NCI-H1417 (cell line): ENCODE data around the gene MOCS1.
A peak's percentile ranks its signal among the peaks of the same experiment; 100 is the strongest.

Experiments
- DNase-seq, 3 experiments: peaks; one replicate each; lab custom pipeline; 2025; lab: John Stamatoyannopoulos, UW

Gene MOCS1

DNA sequence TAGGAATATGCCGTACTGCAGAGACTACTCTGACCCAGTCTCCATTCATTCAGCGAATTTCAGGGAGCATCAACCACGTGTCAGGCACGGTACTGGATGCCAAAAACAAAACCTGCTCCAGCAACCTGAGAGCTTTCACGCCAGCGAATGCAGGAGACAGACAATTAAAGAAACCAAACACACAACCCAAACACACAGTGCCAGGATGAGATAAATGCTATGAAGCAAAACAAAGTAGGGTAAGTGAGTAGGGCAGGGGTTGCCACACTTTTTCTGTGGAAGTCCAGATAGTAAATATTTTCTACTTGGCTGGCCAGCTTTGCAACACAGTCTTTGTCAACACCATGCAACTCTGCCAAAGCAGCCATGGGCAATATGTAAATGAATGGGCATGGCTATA is 10.0 kb downstream of the MOCS1 start:
- DNase-seq, result no peak

DNA sequence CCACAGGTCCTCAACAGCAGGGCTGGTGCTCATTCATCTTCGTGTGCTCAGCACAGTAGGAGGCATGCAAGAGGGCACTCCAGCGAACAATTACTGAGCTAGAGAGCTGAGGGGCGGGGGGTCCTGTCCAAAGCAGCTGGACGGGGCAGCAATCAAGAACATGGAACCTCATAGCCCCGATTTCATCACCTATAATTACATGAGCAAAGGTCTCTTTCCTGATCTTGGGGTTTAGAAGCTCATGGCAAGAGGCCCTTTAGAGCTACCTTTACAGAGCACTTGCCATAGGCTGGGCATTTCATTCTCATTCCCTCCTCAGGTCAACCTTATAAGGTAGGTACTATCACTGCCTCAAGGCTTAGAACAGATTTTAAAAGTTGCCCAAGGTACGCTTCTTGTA is 10.4 kb downstream of the MOCS1 start:
- peak; percentile 19 to 66 (median 43) for DNase-seq

DNA sequence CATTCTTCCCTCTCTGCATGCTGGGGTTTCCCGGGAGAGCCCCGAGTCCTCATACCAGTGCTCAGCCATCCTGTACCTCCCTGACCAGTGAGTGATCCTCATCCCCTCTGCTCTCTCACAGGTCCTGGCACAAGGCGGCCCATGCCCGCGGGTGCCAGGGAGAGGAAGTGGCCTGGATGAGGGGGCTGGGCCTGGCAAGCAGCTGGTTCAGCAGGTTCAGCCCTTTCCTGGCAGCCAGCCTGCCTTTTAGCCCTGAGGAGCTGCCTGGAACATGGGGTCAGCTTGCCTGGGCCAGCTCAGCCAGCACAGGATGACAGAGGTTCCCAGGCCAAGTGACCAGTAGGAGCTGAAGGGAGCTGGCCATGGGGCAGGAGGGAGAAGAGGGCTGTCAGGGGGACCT is 10.9 kb downstream of the MOCS1 start:
- peak in 2 of 3 experiments; percentile 37 to 58 for DNase-seq

DNA sequence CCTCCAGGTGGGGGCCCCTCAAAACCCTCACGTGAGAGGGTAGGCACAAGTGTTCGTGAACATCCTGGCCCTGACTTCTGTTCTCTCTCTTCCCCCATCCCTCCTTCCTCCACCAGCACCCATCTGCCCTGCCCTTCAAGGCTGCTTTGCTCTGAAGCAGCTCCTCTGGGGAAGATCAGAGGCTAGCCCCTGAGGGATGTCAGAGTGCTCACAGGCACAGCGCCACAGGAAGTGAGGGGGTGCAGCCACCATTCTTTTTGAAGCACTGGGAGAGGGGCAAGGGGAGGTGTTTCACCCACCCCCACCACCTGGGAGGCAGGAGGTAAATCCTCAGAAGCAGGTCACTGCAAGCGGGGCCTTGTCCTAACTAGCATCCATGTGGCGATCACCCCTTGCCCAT is 11.4 kb downstream of the MOCS1 start:
- no peak for DNase-seq

DNA sequence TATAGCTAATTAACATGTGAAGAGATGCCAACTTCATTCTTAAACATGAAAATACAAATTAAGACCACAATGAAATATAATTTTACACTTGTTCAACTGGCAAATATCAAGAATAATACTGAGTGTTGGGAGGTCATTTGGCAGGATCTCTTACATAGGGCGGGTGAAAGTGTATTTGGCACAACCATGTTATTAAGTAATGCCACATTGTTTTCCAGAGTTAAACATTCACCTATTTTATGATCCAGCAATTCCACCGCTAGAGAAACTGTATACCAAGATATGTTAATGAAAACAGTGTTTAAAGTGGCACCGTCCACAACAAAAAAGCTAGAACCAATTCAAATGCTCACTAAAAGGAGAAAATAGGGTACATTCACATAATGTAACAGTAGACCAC is 14.1 kb downstream of the MOCS1 start:
- DNase-seq, result no peak

DNA sequence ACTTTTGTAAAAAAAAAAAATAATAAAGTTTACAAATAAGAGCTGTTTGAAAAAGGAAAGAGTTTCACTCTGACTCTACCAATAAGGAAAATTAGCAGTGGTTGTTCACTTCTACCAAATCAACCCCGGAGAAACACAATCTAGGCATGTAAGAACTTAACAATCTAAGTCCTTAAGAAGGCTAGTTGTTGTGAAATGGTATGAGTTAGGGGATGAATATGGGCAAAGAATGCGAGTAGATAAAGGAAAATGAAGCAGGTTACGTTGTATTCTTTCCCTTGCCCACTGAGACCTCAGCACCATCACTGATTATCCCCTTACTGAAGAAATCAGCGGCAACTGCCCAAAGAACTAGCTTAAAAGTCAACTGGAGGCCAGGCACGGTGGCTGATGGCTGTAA is 15.4 kb downstream of the MOCS1 start:
- DNase-seq, result no peak

DNA sequence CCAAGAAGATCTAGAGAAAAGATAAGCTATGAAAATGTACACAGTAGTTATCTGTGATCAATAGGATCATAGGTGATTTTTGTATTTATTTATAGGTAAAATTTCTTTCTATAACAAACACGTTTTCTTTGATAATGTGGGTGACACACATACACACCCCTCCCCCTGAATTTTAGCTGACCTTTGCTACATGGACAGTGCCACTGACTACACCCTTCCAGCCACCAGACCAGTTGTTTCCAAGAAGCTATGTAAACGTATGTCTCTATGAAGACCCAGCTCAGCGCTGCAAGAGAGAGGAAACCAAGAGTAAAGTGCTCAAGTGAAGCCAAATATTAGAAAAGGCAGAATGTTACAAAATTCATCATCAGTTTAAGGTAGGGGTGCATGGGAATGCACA is 16.3 kb downstream of the MOCS1 start:
- DNase-seq, result no peak

DNA sequence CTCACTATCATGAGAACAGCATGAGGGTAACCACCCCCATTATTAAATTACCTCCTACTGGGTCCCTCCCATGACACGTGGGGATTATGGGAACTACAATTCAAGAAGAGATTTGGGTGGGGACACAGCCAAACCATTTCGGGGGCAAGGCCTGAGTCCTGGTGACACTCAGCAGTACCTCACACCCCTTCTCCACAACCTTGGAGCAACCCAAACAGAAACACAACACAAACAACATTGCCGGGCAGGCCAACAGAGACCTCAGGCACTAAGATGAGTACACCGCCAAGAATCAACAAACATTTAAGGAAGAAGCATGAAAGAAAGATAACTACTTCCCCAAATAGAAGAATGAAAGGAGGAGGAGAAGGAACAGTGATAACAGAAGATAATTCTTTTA is 16.9 kb downstream of the MOCS1 start:
- DNase-seq, result no peak

DNA sequence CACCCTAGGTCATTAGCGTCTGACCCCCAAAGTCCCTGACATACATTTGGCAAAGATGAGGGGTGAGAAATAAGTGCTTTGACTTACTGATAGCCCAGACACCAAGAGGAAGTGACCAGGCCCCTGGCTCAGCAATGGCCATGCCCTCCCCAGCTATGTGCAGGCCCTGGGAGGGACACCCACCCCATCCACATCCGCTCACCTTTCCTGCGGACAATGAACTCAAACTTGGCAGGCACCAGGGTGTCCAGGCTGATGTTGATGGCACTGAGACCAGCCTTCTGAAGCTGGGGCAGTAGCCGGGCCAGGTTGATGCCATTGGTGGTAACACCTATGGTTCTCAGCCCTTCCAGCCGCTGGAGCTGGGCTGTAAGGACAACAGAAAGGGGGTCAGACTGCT is 18.4 kb downstream of the MOCS1 start:
- DNase-seq, result no peak

DNA sequence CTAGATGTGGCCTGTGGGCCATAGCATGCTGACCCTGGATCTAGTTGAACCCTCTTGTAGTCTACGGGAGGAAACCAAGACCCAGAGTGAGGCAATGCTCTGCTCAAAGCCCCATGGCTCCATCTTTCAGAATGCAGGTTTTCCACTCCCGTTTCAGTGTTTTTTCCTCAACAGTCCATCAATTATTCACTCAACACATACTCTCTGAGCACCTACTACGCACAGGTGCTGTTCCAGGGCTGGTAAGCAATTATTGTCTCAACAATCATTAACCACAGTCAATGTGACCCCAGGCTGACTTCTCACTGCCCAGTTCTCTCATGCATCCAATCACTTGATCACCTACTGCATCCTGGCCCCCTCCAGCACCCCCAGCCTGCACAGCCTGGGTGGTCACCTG is 20.0 kb downstream of the MOCS1 start:
- DNase-seq, result no peak

DNA sequence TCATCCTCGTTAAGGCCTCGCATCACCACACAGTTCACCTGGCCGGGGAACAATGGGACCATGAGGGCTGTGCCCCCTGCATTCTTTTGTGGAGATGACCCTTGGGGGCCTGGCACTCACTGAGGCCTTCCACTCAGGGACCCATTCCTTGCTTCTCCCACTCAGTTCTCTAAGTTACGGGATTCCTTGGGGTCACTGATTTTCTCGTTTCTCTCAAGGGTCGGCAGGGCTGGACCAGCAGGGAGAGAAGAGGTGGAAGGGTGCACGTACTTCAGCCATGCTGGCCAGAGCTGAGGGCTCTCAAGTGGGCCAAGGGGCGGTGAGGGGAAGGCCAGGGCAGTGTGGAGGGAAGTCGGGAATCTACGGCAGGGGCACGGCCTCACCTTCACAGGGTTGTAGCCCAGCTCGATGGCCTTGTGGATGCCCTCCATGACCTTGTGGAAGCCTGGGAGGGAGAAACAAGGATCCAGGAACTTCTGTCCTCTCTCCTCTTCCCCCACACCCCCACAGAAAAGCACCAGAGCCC is 20.8 kb downstream of the MOCS1 start:
- DNase-seq, result no peak

DNA sequence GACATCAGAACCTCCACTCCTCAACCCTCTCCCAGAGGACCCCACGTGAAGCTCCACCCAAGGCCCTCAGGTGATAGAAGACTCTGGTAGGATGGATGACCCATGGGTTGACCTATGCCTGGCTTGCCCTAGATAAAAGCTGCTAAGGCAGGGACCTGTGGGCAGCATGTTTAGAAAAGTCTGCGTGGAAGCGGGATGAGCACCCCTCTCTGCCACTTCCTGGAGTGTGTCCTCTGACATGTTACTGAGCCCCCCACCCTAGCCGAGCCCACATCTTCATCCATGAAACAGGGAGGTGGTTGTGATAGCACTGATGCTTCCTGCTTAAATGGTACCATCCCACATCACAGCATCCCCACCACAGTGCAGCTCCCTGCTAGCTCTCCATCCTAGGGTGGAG is 21.8 kb downstream of the MOCS1 start:
- DNase-seq, result no peak

DNA sequence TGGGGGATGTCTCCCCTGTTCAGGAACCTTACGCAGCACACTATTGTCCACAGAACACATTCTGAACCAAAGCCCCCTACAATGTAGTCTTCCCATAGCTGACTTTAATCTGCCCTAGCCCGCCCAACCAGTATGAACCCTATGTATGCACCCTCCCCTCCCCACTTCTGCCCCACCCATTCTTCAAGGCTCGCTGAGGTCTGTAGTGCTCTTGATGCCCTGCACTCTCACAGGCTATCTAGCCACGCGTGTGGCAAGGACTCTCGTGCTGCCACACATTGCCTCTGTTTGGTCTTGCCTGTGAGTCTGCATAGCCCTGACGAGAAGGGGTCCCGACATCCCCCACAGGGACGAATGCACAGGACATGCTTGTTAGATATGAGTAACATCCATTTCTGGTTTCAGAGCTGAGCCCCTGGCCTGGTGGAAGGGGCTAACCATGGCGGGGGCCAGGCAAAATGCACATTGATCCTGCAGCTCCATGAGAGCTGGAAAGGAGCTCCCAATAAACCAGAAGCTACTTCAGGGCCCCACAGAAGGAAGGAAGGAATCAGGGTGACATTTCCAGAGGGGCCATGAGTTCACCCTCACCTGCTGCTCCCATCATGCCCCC is 22.6 kb downstream of the MOCS1 start:
- peak in 1 of 3 experiments; percentile 47 for DNase-seq

DNA sequence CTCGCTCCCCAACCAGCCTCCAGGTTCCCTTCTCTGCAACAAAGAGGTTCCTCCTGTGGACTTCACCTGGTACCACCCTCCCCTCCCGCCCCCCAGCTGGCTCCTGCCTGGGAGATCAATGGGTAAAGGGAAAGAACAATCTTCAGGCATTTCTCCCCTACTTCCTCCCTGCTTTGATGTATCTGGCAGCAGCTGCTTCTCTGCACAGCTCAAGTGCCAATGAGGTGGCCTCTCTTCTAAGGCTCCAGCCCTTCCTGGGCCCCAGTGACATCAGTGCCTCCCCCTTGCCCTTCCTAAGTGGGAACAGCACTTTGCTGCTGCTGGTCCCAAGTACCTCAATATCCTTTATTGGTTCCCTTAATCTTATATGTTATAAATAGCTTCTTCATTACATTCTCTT is 23.5 kb downstream of the MOCS1 start:
- DNase-seq, result no peak

DNA sequence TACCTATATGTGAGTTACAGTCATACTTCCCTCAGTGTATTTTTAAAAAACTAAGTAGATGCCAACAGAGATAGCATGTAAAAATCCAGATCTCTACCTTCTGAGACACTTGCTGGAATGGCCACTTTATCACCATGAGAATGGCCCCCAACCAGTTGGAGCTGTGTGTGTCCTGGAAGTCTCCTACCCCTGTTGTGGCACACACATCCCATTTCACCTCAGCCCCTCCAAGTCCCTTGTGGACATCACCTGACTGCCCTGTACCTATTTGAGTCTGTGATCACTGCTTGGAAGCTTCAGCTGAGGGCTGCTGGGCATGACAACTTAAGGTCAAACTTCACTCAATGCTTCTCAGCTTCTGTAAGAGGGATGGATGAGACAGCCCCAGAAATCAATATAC is 24.1 kb downstream of the MOCS1 start:
- DNase-seq, result no peak

DNA sequence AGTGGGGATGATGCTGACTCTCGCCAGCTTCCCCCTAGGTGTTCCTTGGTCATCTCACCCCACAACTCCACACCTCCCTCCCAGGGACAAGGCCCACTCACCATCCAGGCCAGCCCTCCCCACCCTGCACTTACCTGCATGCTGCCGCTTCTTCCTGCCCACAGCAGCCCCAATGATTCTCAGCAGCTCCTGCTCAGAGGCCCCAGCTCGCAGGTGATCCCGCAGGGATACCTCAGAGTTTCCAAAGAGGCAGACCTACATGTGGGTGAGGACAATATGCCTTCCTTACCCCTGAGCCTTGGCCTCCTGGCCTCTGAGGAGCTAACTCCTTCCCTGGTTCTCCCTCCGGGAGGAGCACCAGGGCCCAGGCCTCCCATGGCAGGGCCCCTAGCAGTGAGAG is 24.6 kb downstream of the MOCS1 start:
- no peak for DNase-seq

DNA sequence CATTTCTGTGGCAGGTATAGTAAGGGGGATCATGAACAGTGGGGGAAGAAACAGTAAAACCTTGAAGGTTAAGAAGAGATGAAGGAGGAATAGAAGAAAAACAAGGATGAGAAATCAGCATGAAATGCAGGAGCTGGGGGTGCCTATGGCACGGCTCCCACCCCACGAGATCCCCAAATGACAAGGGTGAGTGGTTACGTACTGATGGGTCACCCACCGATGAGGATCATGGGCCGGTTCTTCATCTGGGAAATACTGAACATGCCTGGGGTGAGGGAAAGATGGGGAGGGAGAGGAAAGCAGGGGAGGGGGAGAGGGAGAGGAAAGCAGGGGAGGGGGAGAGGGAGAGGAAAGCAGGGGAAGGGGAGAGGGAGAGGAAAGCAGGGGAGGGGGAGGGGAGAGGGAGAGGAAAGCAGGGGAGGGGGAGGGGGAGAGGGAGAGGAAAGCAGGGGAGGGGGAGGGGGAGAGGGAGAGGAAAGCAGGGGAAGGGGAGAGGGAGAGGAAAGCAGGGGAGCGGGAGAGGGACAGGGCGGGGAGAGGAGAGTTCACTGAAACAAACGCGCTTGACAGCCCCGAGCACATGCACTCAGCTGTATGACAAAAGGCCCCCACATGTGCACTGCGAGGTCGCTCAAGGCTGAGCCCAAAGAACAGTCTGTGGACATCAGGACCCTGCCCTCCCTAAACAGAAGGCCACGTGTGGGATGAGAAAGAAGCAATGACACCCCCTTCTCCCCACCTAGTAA is 25.3 kb downstream of the MOCS1 start:
- DNase-seq, result no peak

DNA sequence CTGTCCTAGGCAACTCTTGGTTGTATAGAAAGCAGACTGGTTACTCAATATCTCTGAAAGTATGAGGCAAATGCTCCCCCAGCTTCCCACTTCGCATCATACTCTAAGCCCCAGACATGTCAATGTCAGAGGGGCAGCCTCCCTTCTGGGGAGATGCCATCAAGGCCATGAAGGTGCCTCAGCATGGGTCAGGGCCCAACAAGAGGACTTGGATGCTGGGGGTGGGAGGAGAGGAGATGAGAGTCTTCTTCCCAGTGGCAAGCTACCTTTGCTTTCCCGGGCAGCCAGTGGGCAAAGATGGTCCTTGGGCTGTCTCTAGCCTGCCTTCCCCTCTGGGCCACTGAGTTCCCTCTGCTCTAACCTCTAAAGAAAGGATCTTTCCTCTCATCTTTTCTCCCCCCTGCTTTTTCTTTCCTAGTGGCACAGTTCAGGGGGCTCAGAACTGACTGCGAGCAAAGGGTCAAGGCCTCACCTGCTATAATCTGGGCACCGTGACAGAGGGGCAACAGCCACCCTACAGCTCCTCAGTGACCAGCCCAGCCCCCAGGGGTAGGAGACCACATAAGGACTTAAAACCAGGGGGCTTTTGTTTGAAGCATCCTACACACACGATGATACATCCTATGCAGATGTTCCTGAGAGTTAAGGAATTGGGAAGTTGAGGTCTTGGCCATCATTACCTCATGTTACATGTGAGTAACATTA is 26.2 kb downstream of the MOCS1 start:
- no peak for DNase-seq

DNA sequence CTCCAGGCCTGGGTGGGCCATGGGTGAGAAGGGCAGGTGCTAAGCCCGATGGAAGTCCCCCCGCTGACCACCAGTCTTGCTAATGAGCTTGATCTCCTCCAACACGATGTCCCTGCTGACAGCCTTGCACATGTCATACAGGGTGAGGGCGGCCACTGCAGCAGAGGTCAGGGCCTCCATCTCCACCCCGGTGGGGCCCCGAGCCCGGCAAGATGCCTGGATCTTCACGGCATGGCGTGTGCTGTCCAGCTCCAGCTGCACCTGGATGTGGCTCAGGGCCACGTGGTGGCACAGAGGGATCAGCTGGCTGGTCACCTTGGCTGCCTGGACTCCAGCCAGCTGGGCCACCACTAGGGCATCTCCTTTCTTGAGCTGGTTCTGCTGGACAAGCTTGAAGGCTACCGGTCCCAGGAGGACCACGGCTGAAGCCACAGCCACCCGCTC is 27.9 kb downstream of the MOCS1 start:
- no peak for DNase-seq

DNA sequence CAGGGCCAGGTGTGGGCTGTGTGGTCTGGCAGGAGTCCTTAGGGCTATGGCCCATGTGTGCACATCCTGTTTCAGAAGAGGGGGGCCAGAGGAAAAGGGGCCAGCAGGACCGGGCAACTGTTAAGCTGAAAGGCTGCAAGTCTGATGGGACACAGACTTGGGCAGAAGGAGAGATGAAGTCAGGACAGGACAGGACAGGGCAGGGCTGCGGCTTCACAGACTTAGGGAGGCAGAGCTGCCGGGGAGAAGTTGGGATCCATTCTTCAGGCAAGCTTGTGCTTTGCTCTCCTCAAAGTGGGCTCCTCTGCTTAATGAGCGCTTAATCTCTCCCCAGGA is 28.7 kb downstream of the MOCS1 start:
- DNase-seq, result no peak

DNA sequence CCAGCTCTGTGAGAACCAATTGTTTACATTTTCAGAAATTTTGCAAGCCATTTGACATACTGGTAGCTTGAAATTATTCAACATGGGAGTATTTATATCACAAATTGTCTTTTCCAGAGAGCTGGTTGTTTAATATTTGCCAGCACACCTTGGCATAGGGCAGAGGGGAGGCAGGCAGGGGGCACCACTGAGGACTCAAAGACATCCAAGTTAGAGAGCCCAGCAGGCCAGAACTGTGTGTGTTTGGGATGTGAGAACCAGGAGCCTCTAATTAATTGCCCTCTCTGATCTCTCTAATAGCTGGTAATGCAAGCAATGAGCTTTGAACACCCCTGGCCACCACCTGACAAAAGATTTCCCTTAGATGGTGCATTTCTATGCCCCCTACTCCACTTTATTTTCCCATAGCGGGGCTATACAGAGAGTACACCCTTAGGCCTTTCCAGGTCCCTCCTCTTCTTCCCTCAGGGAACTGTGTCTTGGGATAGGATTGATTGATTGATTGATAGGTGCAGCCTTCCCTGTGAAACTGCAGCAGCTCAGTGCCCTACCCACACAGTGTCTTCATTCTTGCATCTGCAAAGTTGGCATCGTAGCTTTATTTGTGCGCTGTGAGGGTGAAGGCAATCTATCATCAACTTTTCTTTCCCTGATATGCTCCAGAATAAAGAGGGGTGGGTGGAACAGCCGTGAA is 29.2 kb downstream of the MOCS1 start:
- DNase-seq, result no peak

DNA sequence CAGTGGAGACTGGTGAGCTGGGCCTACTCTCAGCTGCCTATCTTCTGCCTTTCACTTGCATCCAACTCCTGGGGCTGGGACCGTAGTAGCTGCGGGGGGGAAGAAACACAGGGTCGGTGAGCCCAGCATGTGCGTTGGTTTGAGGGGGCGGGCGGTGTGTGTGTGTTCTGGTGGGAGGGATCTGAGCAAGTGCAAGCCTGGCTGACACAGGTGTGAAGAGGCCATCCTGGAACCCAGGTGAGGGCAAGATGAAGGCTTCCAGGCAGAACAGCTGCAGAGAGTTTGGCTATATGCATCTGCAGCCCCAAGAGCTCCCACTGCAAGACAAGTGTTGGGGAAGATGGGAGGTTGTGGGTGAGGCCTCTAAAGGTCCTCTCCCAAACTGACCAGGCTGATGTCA is 30.6 kb downstream of the MOCS1 start:
- no peak for DNase-seq
